Stimulated activated CD8-positive, alpha-beta memory T cell treated with anti-CD3 and anti-CD28 coated beads, Interleukin-7, amount 100 ng/mL, for 1 hour (primary cell): Measurements from ENCODE around the gene APOD.
"Not testable (repeated sequence)": the region's sequence is repeated elsewhere in the genome, so short reads cannot be mapped to it uniquely, and the experiment has no call there.

Experiments
- DNase-seq, 2 donors: peaks; one replicate each; pipeline ENCODE4 v3.0.0-alpha.2; 2020; ENCODE audit warnings: low read depth in 2 of 2

Gene APOD

DNA sequence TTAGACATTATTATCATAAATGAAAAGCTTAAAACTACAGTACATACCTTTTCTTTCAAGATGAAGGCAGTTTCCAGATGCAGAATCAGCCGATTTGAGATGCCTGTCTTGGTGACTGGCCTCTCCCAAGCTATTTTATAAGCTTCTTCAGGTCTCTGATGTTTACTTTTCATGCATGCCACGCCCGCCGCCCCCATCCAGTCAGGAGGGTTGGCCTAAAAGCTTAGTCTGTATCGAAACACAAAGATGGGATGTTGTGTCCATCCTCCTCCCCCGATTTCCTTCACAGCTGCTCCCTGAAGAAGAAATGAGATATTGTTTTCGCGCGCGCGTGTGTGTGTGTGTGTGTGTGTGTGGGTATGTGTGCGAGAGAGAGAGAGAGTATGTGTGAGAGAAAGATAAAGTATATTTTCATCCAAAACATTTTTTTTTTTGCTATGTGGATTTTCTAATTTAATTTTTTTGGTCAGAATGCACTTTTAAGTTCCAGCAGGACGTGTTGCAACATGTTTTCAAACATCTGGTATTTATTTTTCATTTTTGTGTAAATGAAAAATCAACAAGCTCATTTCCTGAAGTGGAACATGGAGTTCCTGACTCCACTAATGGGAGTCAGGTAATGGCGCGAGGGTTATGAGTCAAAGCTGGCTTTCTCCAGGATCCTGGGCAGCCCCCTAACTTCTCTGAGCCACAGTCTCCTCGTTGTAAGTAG, at the start of gene APOD:
APOD (minus strand) TSS at position 110 of the 712 bp plus-strand sequence. CDS start 4,479 bp downstream, outside the sequence.
- no peak for DNase-seq

GRCh38 chr3:195633351-195633750, 49.6 kb upstream of the APOD start:
- not testable (repeated sequence) for DNase-seq

- not testable (repeated sequence) for DNase-seq
Observed at GRCh38 chr3:195632501-195633185, 48.9 kb upstream of the APOD start.

DNA sequence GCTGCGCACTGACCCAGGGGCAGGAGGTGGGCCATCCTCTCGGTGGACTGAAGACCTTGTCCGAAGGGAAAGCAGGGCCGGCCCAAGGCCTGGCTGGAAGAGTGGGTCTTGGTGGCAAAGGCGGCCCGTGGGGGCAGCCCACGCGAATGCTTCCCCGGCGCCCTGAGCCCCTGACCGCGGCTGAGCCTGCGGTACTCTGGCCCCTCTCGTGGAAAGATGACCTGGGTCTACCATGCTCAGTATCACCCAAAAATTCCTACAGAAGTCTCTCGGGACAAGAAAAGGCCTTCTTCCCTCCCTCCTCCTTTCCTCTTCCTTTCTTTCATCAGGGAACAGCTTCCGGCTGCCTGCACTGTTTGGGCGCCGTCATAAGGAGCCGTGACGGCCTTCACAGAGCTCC, 48.3 kb upstream of the APOD start:
- DNase-seq: not testable (repeated sequence)

GRCh38 chr3:195630938-195631495, 47.3 kb upstream of the APOD start:
- not testable (repeated sequence) for DNase-seq

GRCh38 chr3:195630086-195630917, 46.6 kb upstream of the APOD start:
- DNase-seq: not testable (repeated sequence)

DNA sequence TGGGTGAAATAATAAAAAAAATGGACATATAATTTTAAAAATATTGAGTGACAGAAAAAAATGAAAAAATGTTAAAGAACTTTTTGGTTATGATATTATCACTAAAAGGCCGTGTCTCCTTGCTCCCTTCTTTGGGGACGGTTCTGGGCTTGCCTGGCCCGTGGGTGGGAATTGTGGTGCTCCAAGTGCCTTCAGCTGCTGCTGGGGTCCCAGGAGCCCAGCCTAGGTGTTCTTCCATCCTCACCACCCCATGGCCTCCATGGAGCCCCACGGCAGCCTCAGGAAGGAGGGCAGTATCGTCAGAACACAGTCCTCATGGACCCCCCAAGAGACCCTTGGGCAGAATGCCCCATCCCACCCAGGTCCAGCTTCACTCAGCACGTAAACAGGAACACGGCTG, 45.9 kb upstream of the APOD start:
- not testable (repeated sequence) for DNase-seq

- DNase-seq: not testable (repeated sequence)
Observed at GRCh38 chr3:195628386-195628920, 44.7 kb upstream of the APOD start.

DNA sequence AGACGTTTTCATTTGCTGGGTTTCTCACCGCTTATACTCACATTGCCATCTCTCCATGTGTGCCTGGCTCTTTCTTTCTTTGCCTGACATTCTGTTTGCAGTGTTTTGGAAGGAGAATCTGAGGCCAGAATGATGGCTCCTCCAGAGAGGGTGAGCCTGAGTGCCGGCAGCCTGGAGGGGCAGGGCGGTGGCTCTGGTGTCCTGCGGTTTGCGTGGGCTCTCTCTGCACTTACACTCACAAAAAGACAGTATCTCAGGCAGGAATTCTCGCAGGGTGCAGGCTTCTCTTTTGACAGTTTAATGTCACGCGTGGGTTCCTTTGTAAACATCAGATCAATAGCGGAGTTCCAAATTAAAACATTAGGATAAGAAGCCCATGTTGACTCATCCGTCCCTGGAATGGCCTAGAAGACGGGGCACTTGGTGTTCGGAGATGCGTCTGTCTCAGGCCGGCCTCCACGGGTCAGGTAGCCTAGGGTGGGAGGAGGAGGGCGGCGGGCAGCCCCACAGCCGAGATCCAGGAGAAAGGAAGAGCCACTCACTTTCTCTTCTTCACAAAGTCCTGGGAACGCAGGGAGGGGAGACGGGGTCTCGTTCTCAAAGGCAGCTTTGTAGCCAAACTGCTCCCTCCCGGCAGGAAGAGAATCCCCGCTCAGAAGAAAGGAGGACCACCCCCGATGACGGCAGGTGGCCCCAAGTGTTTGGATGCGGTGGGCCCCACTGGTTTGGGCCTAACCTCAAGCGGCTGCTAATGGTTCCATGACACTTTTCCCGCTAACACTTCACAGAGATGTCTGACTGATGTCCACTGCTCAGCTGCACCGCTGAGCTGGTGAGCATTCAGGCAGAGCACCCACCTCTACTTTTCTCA, 44.0 kb upstream of the APOD start:
- DNase-seq: not testable (repeated sequence)

DNA sequence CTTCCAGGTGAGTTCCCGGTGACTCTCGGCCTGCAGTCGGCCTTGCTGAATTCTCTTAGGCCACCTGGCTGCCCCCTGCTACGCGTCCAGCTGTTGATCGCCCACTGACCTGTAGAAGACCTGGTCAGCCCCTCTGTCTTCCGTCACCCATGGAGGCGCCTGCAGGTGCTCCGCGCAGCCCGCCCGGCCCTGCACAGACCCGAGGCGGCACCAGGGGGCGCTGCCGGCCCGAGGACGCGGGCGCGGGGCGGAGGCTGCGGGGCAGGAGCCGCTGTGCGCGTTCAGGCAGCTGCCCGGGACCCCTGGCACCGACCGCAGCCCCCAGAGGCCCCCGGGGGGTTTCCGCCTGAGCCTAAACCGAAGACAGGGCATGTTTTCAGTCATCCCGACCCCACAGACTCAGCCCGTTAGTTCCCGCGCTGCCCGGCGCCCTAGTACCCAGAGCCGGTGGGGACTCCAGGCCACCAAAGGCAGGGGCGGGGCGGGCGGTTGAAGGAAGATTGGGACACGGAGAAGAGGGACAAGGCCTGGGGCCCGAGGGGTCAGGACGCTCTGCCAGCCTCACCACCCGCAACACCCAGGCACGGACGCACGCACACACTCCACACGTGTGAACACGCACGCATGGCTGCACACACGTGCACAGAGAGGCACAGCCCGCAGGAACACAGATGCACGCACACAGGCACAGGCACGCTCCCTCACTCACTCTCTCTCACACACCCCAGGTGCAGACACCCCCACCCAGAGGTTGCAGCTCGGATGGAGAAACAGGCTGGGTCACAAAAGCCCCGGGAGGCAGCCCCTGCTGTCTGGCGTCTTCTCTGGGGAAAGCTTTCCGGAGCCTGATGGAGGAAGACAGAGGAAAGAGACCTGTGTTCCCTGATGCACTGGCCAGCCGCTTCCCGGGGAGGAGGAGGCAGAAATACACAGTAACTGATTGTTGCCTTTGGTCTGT, 41.1 kb upstream of the APOD start:
- DNase-seq: not testable (repeated sequence)

DNA sequence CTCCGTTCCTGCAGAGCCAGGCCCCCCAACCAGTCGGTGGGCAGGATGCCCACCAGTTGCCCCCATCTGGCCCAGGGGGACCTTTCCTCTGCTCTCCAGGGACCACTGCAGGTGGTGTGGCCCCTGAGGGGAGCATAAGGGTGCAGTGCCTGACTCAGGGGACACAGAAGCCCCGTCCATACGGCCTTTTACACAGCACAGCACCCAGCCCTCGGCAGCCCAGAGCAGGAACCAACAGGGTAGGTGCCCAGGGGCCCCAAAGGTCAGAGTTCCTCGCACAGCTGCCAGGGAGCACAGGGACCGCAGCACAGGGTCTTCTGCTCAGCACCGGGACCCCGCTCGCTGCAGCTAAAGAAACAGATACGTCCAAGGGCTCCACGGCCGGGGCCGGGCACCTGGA, 40.4 kb upstream of the APOD start:
- DNase-seq: not testable (repeated sequence)

DNA sequence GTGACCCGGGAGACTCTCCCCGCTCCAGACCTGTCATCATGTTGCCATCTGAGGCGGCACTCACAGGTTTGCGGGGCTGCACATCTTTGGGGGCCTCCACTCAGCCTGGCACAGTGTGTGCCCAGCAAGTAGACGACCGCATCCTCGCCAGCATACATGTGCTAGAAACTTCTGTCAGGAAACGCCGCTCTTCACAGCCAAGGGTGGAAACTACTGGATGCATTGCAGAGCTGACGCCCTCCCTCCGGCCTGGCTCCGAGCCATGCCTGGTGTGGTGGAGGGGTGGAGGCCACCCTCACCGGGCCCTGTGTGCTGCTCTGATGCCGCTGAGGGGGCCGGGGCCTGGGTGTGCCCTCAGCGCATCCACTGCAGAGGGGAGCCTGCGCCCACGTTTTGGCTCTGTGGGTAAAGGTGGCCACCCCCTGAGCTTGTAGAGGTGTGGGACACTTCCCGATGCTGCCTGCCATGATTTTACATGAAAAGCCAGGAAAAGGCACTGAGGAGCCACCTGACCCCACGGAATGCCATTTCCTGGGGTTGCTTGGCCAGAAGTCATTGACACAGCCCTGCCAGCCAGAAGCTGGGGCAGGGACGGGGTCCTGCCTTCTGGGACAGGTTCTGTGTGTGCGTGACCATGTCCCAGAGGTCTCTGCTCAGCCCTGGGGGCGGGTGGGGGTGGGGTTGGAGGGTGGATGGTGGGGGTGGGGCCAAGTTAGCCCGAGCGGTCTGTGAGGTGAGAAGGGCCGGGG, 39.7 kb upstream of the APOD start:
- DNase-seq: not testable (repeated sequence)

- not testable (repeated sequence) for DNase-seq
Observed at GRCh38 chr3:195622523-195623170, 38.9 kb upstream of the APOD start.

DNA sequence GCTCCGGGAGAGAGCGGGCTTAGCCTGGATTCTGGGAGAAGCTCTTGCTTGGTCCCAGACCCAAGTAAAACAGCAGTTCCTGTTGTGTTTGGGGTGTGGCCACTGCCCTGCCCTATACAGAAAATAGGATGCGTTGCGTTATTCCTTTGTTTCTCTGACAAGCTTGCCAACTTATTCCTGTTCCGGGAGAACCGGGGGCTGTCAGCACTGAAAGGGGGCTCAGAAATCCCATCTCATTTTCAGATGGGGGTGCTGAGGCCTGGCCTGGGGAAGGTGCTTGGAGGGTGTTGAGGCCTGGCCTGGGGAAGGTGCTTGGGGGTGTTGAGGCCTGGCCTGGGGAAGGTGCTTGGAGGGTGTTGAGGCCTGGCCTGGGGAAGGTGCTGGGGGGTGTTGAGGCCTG, 38.3 kb upstream of the APOD start:
- not testable (repeated sequence) for DNase-seq

GRCh38 chr3:195621095-195621494, 37.4 kb upstream of the APOD start:
- DNase-seq: not testable (repeated sequence)

DNA sequence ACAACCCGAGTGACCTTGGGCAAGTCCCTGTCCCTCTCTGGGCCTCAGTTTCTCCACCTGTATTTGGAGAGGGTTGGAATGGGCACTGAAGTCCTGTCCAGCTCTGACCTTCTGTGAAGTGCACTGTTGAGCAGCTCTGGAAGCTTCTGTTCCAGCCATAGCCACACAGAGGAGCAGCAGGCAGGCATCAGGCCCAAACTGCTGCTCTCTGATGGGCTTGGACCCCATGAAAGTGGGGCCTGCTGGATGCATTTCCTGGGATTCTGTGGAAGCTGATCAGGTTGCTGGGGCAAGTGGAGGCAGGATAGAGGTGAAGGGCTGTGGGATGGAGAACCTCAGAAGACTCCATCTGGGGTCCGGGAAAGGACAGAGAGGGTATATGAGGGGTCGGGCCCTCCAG, 36.7 kb upstream of the APOD start:
- DNase-seq: not testable (repeated sequence)

DNA sequence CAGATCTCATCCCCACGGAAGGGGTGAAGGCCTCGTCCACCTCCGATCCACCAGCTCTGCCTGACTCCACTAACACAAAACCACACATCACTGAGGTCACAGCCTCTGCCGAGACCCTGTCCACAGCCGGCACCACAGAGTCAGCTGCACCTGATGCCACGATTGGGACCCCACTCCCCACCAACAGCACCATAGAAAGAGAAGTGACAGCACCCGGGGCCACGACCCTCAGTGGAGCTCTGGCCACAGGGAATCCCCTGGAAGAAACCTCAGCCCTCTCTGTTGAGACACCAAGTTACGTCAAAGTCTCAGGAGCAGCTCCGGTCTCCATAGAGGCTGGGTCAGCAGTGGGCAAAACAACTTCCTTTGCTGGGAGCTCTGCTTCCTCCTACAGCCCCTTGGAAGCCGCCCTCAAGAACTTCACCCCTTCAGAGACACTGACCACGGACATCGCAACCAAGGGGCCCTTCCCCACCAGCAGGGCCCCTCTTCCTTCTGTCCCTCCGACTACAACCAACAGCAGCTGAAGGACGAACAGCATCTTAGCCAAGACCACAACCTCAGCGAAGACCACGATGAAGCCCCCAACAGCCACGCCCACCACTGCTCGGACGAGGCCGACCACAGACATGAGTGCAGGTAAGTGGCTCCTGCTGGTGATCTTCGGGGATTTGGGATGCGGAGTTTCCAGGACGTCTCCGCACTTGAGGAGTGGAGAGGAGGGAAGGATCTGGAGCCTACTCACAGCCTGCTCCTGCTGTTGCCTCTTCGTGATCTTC, 36.0 kb upstream of the APOD start:
- DNase-seq: not testable (repeated sequence)
